WI38 (cell line): ENCODE results near the gene CCDC106.

ENCODE experiments used
- H3K4me3 ChIP-seq: 2 replicates; pipeline ENCODE4 v1.5.1; 2011; ENCODE audit warnings: low read depth, mild to moderate bottlenecking, control low read depth, low read length
- CTCF ChIP-seq: IDR thresholded peaks from 2 replicates; pipeline ENCODE4 v1.5.1; 2012; ENCODE audit warnings: low read depth, mild to moderate bottlenecking, control low read depth, low read length

Gene CCDC106

GRCh38 chr19:55614711-55615542, 33.1 kb upstream of the CCDC106 start:
- TF ChIP-seq CTCF, result no peak
- no peak overlapping the region for H3K4me3 ChIP-seq

GRCh38 chr19:55615543-55616394, 32.2 kb upstream of the CCDC106 start:
- H3K4me3 ChIP-seq, result no peak overlapping the region
- no peak for TF ChIP-seq CTCF

GRCh38 chr19:55616395-55616875, 31.6 kb upstream of the CCDC106 start:
- no peak for TF ChIP-seq CTCF
- H3K4me3 ChIP-seq, result no peak overlapping the region

GRCh38 chr19:55617426-55617825, 30.6 kb upstream of the CCDC106 start:
- no peak for TF ChIP-seq CTCF

GRCh38 chr19:55618426-55618825, 29.6 kb upstream of the CCDC106 start:
- no peak for TF ChIP-seq CTCF

More at GRCh38 chr19:55617426-55617825, 30.6 kb upstream of the CCDC106 start:
- no peak overlapping the region for H3K4me3 ChIP-seq

GRCh38 chr19:55619286-55619685, 28.7 kb upstream of the CCDC106 start:
- no peak for TF ChIP-seq CTCF
- no peak overlapping the region for H3K4me3 ChIP-seq

More at GRCh38 chr19:55618426-55618825, 29.6 kb upstream of the CCDC106 start:
- H3K4me3 ChIP-seq, result no peak overlapping the region
